Epidermal melanocyte (primary cell): ENCODE results near the gene ELOVL6.
"Not testable (repeated sequence)": the region's sequence is repeated elsewhere in the genome, so short reads cannot be mapped to it uniquely, and the experiment has no call there.

ENCODE experiments used
- DNase-seq: peaks from one replicate; pipeline ENCODE4 v3.0.0; 2011; ENCODE audit warnings: low spot score; ENCODE audit not compliant: insufficient read length

Gene ELOVL6, protein sequence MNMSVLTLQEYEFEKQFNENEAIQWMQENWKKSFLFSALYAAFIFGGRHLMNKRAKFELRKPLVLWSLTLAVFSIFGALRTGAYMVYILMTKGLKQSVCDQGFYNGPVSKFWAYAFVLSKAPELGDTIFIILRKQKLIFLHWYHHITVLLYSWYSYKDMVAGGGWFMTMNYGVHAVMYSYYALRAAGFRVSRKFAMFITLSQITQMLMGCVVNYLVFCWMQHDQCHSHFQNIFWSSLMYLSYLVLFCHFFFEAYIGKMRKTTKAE

DNA sequence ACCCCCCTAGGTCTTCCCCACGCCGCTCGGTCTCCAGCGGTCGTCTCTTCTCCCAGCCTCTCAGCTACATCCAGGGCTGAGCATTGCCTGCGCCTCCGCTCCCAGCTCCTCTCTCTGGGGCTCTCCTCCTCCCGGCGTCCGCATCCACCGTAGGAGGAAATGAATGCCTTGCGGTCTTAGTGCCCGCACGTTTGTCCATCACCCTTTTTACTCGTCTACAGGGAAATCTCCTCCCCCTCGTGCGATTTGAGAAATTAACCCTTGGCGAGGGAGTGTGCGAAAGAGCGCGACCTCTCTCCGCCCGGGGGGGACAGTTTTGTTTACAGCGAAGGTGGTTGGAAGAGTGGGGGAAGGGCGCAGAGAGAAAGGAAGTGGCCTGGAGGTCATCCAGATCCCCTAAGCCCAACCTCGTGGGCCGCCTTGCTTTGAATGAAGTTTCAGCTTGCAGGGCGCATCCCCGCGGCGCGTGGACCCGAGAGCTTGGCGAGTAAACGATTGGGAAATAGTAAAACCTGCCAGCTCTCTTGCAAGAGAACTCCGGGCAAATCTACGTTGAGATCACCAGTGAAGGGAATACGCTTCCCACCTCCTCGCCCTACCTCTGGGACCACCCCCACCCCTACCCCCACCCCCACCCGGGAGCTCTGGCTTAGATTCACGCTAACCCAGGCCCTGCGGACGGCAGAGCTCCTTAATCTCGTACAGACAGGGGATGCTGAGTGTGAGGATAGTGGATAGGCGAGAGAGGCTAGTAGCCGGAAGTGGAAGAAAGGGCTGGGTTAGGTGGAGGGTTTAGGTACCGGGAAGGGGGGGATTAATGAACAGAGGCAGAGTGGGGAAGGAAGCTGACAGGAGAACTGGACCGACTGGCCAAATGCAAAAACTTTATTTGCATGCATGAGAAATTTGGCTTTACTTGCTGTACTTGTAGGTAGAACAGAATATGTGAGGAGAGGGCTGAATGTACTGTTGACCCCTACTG, at the start of gene ELOVL6:
Gene ELOVL6 (minus strand): TSS at position 181 of the 982 bp plus-strand sequence. CDS start 280 bp downstream, outside the sequence.
- peak; percentile 44 for DNase-seq

DNA sequence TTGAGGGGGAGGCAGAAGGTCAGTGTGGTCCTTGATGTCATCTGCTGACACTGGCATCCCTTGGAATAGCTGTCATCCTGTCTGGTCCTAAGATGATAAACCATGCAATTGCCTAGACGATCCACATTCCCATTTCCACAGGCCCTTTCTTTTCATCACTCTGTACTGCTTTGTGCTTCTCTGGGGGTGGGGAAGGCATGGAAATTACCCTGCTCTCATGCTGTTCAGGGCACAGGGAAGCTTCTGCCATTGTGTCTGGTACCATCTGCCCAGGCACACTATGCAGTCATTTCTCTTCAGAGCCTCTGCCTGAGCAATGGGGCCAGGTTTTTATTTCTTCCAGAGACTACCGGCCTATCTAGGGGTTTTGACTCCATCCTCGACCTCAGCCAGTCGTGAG, 49.7 kb upstream of the ELOVL6 start:
- no peak for DNase-seq

DNA sequence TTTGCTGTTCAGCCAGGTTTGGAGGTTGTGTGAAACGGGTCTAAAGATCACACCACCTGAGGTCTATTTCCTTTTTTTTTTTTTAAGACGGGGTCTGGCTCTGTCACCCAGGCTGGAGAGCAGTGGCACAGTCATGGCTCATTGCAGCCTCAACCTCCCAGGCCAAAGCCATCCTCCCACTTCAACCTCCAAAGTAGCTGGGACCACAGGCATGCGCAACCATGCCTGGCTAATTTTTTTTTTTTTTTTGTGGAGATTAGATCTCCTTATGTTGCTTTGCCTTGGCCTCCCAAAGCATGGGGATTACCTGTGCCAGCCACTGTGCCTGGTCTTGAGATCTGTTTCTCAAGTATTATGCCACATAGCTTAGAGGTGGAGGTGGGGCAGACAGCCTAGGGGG, 49.2 kb upstream of the ELOVL6 start:
- no peak for DNase-seq

DNA sequence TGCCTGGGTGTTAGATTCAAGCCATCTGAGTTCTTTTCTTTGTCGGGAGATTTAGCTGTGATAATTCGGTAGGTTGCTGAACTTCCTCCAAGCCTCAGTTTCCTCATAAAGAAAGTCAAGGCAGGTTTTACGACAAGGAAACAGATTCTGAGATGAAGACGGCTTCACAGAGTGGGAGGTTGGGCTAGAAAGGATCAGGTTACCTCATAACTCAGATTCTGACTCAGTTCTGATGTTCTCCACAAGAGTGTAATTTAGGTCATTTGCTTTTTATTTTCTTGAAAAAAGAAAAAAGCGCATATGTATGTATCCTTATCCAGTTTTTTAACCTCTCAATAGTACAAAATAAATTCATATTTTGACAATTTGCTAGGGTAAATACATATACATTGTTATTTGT, 47.2 kb upstream of the ELOVL6 start:
- no peak for DNase-seq

DNA sequence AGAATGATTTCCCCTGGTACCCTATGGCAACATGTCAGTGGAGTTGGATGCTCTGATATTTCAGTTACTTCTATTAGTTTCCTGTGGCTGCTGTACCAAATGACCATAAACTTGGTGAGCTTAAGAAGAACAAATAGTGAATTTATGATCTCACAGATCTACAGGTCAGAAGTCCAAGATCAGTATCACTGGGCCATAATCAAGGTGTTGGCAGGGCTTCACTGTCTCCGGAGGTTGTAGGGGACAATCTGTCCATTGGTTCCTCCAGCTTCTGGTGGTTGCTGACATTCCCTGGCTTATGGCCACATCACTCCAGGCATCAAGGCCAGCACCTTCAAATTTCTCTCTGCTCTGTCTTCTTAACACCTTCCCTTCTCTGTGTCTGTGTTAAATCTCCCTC, 37.9 kb upstream of the ELOVL6 start:
- no peak for DNase-seq

DNA sequence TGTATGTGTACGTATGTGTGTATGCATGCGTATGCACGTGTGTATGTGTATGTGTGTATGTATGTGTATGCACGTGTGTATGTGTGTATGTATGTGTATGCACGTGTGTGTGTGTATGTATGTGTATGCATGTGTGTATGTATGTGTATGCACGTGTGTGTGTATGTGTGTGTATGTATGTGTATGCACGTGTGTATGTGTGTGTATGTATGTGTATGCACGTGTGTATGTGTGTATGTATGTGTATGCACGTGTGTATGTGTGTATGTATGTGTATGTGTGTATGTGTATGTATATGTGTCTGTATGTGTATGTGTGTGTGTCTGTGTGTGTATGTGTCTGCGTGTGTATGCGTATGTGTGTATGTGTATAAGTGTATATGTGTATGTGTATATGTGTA, 35.2 kb upstream of the ELOVL6 start:
- not testable (repeated sequence) for DNase-seq

DNA sequence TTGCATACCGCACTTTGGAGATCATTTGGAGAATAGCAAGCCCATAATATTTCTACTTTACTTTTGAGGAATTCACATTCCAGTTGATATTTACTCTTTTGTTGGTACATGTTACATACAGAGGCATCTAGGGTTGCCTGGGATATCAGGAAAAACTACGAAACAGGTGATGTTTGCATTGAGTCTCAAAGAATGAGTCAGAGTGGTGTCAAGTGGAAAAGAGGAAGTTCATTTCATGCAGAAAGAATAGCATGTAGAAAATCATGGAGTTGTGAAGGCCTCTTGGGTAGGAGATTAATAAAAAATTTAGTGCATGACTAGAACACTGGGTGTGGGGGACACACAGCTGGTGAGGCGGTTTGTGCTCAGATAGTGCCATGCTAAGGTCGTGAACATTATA, 33.5 kb upstream of the ELOVL6 start:
- no peak for DNase-seq

DNA sequence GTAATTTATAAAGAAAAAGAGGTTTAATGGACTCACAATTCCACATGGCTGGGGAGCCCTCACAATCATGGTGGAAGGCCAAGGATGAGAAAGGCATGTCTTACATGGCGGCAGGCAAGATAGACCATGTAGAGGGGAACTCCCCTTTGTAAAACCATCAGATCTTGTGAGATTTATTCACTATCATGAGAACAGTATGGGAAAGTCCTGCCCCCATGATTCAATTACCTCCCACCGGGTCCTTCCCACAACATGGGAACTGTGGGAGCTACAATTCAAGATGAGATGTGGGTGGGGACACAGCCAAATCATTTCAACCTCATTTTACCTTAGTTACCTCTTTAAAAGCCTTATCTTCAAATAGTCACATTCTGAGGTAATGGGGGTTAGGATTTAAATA, 30.9 kb upstream of the ELOVL6 start:
- DNase-seq: no peak

DNA sequence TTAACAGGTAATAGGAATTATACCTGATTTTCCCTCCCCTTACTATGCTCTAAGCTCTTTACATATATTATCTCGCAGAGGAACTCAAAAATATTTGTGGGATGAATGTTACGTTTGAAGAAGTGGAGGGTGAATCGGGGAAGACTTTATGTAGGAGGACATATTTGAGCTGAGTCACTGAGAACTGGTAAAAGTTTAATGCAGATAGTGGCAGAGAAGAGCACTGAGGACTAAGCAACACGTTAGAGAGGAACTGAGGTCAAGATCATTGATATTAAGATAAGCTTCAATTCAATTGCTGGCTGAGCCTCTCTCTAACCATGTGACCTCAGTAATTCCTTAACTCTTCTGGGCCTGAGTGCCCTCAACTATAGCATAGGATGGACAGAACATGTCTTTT, 26.4 kb upstream of the ELOVL6 start:
- DNase-seq: no peak

DNA sequence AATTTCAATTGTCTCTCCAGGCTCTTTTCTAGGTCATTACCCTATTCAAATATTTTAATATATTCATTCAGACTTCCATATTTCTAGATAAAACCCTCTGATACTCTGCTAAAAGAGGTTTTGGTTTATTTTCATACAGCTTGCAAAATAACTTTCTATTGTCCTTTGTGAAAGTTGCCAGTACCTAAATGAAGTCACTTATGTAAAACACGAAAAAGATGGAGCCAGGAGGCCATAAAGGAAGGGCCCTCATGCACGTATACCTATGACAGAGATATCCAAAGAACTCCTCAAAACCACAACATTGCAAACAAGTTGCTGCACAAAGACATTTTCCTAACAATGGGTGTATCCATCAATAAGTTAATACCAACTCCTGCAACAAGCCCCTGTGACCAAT, 25.7 kb upstream of the ELOVL6 start:
- no peak for DNase-seq

DNA sequence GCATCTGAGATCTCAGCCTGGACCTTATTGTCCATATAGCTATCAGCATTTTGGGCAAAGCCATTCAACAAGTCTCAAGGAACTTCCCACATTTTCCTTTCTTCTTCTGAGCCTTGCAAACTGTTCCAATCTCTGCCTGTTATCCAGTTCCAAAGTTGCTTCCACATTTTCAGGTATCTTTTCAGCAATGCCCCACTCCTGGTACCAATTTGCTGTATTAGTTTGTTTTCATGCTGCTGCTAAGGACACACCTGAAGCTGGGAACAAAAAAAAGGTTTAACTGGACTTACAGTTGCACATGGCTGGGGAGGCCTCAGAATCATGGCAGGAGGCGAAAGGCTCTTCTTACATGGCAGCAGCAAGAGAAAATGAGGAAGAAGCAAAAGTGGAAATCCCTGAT, 20.5 kb upstream of the ELOVL6 start:
- not testable (repeated sequence) for DNase-seq

DNA sequence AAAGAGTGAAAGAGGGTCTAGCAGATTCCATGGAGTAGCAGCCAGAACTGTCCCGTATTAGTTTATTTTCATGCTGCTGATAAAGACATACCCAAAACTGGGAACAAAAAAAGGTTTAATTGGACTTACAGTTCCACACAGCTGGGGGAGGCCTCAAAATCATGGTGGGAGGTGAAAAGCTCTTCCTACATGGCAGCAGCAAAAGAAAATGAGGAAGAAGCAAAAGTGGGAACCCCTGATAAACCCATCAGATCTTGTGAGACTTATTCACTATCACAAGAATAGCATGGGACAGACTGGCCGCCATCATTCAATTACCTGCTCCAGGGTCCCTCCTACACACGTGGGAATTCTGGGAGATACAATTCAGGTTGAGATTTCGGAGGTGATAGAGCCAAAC, 18.8 kb upstream of the ELOVL6 start:
- DNase-seq: not testable (repeated sequence)

DNA sequence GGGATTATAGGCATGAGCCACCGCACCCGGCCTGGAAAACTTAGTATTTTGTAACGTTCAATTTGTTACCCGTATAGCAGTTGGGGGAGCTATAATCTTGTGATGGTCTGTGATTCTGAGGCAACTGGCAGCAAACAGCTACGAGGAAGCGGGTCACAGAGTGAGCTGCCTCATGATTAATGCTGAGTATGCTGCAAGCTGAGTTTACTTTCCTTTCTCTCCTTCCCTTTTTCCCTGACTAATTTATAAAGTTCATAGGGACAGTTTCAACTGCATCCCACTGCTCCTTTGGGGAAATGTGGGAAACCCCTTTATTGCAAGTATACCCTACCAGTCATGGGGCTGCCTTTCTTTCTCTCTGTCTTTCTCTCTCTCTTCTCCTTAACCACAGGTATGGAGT, 17.7 kb upstream of the ELOVL6 start:
- DNase-seq: no peak

DNA sequence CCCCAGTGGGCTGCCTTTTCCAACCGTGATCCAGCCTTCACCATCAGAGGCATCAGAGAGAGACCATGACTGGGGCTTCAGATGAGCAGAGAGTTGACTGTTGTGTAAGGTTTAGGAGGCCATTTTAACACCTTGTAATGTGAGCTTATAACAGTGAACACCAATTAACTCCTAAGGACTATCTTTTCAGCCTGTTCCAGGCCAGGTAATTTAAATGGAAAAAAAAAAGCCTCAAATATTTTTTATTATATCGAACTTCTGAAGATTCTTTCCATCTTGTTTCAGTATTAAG, 13.3 kb upstream of the ELOVL6 start:
- DNase-seq: no peak

DNA sequence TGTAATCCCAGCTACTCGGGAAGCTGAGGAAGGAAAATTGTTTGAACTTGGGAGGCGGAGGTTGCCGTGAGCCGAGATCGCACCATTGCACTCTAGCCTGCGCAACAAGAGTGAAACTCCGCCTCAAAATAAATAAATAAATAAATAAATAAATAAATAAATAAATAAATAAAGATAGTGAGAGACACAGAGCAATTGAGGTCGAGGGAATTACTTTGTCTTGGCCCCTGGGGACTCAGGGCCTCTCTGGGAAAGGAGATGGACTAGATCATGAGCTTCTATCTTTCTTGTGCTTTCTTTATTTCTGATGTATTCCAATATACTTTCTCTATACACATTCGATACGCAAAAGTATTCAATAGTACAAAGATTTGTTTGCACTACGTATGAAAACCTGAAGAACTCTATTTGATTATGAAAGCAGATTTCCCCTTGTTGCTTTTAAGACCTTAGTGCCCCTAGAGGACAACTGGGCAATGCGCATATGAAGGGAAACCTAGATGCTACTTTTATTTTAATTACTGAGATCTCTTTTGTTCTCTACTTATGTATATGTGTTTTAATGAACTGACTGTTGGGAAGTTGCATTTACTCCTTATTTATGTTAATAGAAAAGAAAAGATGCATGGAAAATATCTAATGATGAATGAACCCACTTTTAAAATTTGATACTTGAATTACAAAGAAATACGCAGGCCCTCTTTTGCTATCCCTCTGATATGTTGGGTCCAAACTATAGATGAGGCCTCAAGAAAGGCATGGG, 12.8 kb upstream of the ELOVL6 start:
- peak; percentile 24 for DNase-seq

DNA sequence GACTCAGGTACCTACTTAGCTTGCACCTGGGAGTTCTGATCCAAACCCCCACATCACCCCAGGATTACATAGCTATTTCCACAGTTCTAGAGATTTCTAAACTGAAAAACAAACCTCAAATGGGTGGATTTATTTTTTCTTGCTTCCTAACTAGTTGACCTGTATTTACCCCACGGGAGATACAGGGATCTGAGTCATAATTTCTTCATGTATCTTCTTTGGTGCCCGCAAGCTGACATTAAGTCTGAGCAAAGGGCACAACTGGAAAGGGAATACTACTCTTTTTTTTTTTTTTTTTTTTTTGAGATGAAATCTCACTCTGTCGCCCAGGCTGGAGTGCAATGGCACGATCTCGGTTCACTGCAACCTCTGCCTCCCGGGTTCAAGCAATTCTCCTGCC, 10.0 kb upstream of the ELOVL6 start:
- DNase-seq: no peak

DNA sequence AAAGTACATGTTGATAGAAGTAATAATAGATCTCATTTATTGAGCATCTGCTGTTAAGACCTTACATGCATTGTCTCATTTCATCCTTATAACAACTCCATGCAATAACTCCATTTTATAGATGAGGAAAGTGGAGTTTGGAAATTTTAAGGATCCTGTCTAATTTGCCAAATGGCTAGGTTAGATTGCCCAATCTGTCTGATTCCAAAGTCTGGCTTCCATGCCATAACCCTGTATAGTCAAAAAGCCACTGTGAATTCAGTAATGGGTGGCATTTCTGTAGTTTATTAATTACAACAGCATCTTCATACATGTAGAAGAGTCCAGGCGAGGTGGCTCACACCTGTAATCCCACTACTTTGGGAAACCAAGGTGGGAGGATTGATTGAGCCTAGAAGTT, 8.8 kb upstream of the ELOVL6 start:
- no peak for DNase-seq

DNA sequence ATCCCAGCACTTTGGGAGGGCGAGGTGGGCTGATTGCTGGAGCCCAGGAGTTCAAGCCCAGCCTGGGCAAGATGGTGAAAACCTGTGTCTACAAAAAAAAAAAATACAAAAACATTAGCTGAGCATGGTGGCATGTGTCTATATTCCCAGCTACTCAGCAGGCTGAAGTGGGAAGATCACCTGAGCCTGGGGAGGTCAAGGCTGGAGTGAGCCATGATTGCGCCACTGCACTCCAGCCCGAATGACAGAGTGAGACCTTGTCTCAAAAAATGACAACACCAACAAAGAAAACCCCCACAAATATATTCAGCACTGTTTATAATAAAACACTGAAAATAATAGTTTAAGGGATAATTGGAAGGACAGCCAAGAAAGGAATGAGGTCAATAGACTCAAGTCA, 3.6 kb upstream of the ELOVL6 start:
- DNase-seq: no peak

DNA sequence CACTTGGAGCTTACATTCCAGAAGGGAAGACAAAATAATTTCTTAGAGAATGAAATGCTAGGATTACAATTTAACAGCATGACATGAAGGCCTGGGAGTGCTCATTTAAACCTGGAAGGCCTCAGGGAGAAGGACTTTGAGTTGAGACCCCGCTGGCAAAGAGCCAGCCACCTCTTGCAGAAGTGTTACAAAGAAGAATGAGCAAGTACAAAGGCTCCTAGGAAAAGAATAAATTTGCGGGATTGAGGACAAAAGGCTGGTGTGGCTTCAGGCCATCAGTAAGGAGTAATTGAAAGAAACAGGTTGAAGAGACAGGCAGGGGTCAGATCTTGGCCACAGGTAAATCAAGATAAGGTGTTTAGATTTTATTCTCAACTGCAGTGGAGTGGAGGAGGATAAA, 3.1 kb upstream of the ELOVL6 start:
- no peak for DNase-seq

DNA sequence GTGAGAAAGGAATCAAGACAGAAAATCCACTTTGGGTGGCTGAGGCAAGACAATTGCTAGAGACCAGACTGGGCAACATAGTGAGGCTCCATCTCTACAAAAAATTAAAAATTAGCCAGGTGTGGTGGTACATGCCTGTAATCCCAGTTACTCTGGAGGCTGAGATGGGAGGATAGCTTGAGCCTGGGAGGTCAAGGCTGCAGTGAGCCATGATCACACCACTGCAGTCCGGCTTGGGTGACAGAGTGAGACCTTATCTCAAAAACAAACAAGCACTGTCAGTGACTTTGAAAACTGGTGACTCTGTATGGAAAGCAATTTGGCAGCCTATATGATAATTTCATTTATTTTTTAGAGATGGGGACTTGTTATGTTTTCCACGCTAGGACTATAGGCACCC, 2.3 kb upstream of the ELOVL6 start:
- no peak for DNase-seq

DNA sequence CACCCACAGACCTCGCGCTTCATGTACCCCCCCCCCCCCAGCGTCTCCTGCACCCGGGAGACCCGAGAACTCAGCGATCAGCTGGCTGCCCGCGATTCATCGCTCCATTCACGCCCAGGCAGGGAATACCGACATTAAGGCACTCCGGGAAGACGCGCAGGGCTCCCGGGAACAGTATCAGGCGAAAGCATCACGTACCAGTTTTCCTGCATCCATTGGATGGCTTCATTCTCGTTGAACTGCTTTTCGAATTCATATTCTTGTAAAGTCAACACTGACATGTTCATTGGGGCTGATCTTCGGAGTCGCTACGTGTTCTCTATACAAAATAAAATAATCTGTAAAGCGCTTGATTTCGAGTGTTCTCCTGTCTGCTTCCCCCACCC, 373 bp downstream of the ELOVL6 start:
- no peak for DNase-seq

DNA sequence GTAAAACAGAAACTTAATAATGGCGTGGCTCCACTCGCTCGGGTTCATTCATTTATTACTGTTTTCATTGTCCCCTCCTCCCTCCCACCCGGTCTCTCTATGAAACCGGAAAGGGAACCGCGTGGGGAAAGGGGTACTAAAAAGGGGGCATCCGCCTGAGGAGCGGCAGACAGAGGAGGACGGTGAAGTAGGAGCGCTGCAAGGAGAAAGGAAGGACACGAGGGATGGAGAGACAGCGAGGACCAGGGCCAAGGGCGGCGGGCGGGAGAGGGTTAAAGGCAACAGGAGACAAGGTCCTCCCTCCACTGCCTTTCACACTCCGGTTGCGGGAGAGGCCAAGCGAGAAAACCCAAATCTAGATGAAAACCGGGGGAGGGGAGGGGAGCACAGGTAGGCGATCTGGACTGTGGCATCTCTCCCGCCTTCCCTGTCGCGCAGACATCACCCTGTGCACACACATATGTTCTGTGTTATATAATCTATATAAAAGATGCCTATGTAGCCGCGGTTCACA, 829 bp downstream of the ELOVL6 start:
- DNase-seq: peak; percentile 43
